T-helper 1 cell treated with Interleukin-12 subunit alpha and Interleukin-12 subunit beta and Interleukin-4 antibody, amounts not matched to agents 30 ng/mL and 1 ng/mL, for 36 hours (primary cell): Measurements from ENCODE around the gene STXBP5L. TPM values are rescaled to one million over a fixed set of nuclear protein-coding genes. Genes with fewer than 3 reads are reported as not detected.
"Not testable (repeated sequence)": the region's sequence is repeated elsewhere in the genome, so short reads cannot be mapped to it uniquely, and the experiment has no call there.

Source experiments
- intact Hi-C: fragments of 100-400 bp; cut with micrococcal nuclease; formaldehyde crosslinking; loops from one replicate; pipeline ENCODE4 v1.15.1; 2024
- total RNA-seq: library from RNA; stranded (reverse); gene quantifications from 2 replicates; pipeline ENCODE4 v1.2.3, GENCODE V29; 2022

STXBP5L gene
- total RNA-seq, 1 donor from 2014 or later = not detected

GRCh38 chr3:120988994-120989393, 81.0 kb downstream of the STXBP5L start:
- intact Hi-C loops = no loop called here

DNA sequence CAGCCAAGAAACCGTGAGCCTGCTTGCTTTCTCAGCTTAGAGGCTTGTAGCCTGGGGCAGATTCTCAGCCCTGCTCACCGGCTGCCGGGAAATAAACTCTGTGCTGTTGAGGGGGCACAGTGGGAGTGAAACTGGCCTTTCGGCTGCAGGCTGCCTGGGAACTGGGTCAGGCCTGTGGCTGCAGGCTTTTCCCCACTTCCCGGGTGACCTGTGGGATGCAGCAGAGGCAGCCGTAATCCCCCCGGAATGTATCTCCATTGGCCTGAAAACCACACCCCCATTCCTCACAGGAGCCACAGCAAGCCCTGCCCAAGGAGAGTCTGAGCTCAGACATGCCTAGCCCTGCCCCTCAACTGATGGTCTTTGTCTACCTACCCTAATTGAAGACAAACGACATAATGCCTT, 110.9 kb downstream of the STXBP5L start:
- intact Hi-C loops = no loop called here

- intact Hi-C loops = no loop called here
These were observed 155.6 kb downstream of the STXBP5L start for GRCh38 chr3:121063628-121064027.

DNA sequence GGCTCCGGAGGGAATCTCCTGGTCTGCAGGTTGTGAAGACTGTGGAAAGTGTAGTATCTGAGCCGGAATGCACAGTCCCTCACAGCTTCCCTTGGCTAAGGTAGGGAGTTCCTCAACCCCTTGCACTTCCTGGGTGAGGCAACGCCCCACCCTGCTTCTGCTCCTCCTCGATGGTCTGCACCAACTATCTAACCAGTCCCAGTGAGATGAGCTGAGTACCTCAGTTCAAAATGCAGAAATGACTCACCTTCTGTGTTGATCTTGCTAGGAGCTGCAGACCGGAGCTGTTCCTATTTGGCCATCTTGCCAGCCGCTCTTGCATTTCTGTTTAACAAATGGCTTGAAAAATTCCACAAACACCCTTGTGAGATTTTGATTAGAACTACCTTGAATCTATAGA, 156.1 kb downstream of the STXBP5L start:
- intact Hi-C loops = no loop called here

GRCh38 chr3:121072133-121072532, 164.1 kb downstream of the STXBP5L start:
- intact Hi-C loops = no loop called here

GRCh38 chr3:121073011-121073410, 165.0 kb downstream of the STXBP5L start:
- intact Hi-C loops = no loop called here

GRCh38 chr3:121075191-121075590, 167.2 kb downstream of the STXBP5L start:
- intact Hi-C loops = no loop called here

DNA sequence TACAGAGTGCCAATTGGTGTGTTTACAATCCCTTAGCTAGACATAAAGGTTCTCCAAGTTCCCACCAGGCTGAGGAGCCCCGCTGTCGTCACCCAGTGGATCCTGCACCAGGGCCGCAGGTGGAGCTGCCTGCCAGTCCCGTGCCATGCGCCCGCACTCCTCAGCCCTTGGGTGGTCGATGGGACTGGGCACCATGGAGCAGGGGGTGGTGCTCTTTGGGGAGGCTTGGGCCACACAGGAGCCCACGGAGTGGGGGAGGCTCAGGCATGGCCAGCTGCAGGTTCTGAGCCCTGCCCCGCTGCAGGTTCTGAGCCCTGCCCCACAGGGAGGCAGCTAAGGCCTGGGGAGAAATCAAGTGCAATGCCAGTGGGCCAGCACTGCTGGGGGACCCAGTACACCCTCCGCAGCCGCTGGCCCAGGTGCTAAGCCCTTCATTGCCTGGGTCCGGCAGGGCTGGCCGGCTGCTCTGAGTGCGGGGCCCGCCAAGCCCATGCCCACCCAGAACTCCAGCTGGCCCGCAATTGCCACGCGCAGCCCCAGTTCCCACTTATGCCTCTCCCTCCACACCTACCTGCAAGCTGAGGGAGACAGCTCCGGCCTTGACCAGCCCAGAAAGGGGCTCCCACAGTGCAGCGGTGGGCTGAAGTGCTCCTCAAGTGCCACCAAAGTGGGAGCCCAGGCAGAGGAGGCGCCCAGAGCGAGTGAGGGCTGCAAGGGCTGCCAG, 170.5 kb downstream of the STXBP5L start:
- intact Hi-C loops = not testable (repeated sequence)

DNA sequence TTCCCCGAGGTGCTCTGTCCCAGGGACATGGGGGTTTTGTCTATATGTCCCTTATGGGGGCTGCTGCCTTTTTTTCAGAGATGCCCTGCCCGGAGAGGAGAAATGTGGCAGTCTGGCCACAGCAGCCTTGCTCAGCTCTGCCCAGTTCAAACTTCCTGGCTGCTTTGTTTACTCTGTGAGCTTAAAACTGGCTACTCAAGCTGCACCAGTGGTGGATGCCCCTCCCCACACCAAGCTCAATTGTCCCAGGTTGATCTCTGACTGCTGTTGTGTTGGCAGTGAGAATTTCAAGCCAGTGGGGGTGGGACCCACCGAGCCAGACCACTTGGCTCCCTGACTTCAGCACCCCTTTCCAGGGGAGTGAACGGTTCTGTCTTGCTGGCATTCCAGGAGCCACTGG, 188.9 kb downstream of the STXBP5L start:
- intact Hi-C loops = no loop called here

- intact Hi-C loops = not testable (repeated sequence)
These were observed 203.1 kb downstream of the STXBP5L start for GRCh38 chr3:121111086-121111485.

DNA sequence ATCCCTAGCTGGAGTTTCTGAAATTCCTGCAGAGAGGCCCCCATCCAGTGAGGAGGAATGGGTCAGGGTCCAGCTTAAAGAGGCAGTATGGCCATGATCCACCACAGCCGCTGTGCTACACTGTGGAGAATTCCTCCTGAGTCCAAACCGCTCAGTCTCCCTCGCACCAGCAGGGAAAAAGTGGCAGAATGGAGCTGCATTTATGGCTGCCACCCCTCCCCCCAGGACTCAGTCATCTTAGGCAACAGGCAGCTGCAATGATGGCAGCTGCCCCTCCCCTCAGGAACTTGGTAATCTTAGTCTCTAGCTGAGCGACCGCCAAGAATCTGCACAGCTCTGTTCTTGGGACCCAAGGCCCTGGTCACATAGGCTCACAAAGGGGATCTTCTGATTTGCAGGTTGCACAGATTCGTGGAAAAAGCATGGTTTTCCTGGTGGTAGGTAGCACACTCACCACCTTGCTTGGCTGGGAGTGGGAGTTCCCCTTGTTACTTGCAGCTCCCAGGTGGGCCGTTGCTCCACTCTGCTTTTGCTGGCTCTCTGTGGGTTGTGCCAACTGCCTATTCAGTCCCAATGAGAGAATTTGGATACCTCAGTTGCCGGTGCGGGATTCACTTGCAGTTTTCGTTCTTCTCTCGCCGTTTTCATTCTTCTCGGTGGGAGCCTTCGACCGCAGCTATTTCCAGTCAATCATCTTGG, 204.1 kb downstream of the STXBP5L start:
- intact Hi-C loops = no loop called here

DNA sequence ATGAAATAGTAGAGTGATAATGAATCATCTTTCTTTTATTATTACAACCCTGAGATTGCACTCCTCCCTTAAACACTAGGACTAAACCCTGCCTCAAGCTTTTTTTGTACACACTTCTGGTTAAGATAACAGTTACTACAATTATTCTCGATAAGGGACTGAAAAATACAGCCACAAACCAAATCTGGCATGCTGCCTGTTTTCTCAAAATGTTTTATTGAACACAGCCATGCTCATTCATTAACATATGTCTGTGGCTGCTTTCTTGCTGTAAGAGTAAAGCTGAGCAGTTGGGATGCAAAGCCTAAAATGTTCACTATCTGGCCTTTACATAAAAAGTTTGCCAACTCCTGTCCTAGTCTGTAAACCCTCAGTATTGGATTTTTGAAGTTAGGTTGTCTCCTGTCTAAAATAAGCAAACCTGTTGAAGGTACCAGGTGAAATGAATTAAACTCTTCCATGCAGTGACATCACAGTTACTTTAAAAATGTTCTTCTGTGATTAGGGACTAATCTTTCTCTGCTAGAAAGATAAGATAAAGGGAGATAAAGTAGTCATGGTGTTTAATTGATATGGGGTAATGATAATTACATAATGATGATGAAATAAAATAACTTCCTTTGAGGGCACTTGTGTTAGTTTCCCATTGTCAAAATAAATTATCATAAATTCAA, 218.2 kb downstream of the STXBP5L start:
- intact Hi-C loops = no loop called here

DNA sequence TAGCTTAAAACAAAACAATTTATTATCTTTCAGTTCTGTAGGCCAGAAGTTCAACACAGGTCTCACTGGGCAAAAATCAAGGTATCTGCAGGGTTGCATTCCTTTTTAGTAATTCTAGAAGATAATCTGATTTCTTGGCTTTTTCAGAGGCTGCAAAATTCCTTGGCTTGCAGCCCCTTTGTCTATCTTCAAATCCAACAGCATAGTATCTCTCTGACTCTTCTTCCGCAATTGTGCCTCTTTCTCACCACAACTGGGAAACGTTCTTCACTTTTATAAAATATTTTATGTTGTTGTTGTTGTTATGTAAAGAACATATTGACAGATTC, 218.7 kb downstream of the STXBP5L start:
- intact Hi-C loops = no loop called here

DNA sequence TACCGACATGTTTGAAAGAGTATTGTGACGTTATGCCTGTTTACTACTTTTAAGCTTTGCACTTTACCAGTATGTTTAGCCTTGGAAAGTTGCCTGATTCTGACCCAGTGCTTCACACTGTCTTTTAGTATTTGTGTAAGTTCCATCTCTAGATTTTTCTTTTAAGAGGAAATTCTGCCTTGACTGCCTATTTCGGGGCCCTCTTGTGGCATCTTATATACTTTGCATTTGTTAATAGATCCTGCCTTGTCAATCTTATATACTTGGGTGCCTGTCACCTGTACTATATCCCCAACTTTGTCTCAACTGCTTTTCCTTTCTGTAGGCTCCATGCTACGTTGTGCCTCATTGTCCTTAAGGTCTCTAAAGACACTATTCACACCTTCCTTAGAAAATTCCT, 244.6 kb downstream of the STXBP5L start:
- intact Hi-C loops = no loop called here

DNA sequence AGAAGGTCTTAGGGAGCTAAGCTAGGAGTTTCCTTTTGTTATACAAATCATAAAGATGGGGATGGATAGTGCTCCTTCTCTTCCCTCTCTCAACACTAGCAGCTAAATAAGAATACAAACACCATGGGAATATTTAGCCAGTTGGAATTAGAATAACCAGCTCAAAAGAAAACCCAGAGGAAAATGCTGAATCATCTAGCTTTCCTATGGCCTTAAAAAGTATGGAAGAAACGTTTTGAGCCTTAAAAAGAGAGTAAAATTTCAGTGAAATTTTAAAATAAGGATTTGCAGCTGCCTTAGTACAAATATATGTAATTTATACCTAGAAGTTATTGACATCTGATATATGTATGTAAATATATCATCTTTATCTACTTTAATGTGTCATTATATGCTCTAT, 245.8 kb downstream of the STXBP5L start:
- intact Hi-C loops = no loop called here

DNA sequence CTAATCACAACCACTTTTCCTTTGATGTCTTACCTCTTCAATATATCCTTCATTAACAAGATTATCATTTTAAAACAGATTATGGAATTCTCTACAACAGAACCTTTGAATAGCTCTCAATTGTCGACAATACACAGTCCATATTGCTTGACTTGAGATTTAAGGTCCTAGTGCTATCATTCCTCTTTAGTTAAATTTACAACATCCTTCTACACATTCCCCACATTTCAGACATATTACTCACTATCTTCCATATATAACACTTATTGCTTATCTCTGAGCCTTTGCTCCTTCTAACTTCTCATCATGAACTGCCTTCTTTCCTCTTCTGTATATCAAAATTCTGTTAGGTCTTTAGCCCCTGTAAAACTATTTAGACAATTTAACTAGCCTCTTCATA, 247.0 kb downstream of the STXBP5L start:
- intact Hi-C loops = no loop called here

DNA sequence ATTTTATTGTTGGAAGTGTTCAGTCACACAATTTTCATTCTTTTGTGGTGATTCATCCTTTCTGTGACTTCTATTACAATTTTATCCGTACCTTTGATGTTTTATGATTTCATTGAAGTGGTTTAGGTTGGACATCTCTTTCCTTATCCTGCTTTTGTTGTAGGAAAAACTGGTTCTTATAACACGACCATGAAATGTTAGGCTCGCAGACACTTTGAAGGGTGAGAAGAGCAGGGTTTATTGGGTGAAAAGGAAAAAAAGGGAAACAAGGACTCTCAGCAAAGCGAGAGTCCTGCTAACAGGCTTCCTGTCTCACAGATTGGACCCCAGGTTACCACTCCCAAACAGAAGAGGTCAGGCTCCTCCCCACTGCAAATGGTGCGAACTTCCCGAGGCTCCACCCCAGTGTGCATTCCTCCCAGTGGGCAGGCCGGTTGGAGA, 257.4 kb downstream of the STXBP5L start:
- intact Hi-C loops = no loop called here

- intact Hi-C loops = no loop called here
These were observed 259.6 kb downstream of the STXBP5L start for GRCh38 chr3:121167374-121168139.

DNA sequence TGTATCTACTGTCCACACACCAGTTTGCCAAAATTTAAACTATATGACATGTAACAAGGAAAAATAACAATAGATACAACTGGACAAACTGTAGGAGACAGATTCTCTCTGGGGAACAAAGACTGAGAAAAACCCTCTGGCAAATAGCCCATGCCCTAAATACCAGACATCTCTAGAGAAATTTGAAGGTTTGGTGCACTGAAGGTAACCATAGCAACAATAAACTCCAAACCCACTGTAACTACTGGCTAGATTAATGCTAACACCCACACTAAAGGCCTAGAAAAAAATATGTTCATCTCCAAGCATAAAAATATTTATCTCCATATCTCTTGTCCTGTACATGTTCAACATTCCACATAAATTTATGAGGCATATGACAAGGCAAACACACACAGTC, 267.1 kb downstream of the STXBP5L start:
- intact Hi-C loops = no loop called here

- intact Hi-C loops = not testable (repeated sequence)
These were observed 282.6 kb downstream of the STXBP5L start for GRCh38 chr3:121190626-121191025.

DNA sequence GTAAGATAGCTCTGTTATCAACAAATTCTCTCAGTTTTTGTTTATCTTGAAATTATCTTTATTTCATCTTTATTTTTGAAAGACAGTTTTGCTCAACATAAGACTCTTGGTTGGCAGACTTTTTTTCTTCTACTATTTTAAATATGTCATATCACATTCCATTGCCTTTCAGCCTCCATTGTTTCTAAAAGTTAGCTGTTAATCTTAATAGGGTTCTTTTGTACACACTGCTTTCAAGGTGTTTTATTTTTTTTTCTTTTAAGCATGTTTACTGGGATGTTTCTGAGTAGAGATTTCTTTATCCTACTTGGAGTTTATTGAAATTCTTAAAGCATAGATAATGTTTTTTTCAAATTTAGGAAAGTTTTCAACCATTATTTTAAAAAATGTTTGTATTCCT, 294.6 kb downstream of the STXBP5L start:
- intact Hi-C loops = no loop called here

DNA sequence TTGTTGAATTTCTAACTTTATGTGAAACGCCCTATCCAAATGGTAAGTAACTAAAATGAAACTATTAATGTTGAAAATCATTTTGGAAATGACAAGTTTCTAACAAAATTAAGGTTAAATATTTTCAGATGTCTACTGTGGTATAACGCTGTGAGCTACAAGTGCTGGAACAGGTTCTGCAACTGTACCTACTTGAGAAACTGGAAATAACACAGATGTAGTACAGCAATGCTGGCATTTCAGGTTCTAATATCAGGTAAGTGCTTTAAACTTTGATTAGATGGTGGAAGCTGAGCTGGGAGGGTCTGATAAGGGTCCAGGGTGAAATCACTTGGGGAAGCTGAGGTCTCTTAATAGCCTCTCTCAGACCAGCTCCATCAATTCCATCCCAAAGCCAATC, 315.1 kb downstream of the STXBP5L start:
- intact Hi-C loops = no loop called here
